Measurements from ENCODE around the gene ENDOU. TPM values are rescaled to one million over a fixed set of nuclear protein-coding genes. Genes with fewer than 3 reads are reported as not detected.

ENDOU gene
- total RNA-seq, 1 experiment from 2014 or later = not detected

DNA sequence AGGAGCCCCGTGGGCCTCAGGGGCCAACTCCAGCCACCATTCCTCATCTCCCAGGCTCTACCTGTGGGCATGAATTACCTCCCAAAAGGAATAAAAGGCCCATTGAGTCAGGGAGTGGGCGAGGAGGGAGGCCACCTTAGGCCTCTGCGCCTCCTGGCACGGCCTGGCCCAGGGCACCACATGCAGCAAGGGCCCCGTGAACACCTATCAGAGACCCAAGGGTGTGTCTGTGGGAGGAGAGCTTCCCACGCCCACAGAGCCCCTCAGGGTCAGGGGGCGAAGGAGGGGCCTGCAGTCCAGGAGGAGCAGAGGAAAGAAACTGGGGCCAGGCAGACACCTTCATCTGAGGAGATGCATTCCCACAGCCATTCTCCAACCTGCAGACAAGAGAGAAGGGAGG is 21.2 kb upstream of the ENDOU start:
- H3K9me3 ChIP-seq (ENCODE audit: control insufficient read depth, insufficient read depth, low read depth, low read length) = no peaks in the 10 kb centered on the region
- H3K4me1 ChIP-seq (ENCODE audit: control insufficient read depth, insufficient read depth, low read length) = no peaks in the 10 kb centered on the region
- no peak for ATAC-seq
- no TSS peak for BruUV-seq (replicated peaks)
- intact Hi-C loops (cut with micrococcal nuclease; ENCODE audit: unreplicated experiment) (no loop called here), in situ Hi-C loops (cut with HindIII; ENCODE audit: low pct_unique_long_range_greater_than_20kb, low sequenced_read_pairs) (no loop called here)
- H3K27ac ChIP-seq (ENCODE audit: low read length) = no peak overlapping the region
- POLR2A ChIA-PET = no interaction called here
- no peaks in the 10 kb centered on the region for H3K27me3 ChIP-seq (ENCODE audit: control insufficient read depth, insufficient read depth, low read length)
- CTCF ChIA-PET = no interaction called here
- H3K36me3 ChIP-seq (ENCODE audit: control insufficient read depth, insufficient read depth, low read length) = no peaks in the 10 kb centered on the region
- H3K4me3 ChIP-seq (ENCODE audit: low read depth in 2 of 2, low read length in 2 of 2) = no peak overlapping the region
- no peak for DNase-seq (ENCODE audit: low read depth, low spot score)
- TF ChIP-seq SIN3A (IDR thresholded peaks at IDR 0.05; ENCODE audit: borderline replicate concordance, insufficient read depth, low read depth, low read length) (no peak), TCF7L2 (IDR thresholded peaks at IDR 0.05; ENCODE audit: low read depth, low read length) (no peak), POLR2AphosphoS5 (IDR thresholded peaks at IDR 0.05; ENCODE audit: low read depth, low read length) (no peak)
- TF ChIP-seq, protein P1, sequence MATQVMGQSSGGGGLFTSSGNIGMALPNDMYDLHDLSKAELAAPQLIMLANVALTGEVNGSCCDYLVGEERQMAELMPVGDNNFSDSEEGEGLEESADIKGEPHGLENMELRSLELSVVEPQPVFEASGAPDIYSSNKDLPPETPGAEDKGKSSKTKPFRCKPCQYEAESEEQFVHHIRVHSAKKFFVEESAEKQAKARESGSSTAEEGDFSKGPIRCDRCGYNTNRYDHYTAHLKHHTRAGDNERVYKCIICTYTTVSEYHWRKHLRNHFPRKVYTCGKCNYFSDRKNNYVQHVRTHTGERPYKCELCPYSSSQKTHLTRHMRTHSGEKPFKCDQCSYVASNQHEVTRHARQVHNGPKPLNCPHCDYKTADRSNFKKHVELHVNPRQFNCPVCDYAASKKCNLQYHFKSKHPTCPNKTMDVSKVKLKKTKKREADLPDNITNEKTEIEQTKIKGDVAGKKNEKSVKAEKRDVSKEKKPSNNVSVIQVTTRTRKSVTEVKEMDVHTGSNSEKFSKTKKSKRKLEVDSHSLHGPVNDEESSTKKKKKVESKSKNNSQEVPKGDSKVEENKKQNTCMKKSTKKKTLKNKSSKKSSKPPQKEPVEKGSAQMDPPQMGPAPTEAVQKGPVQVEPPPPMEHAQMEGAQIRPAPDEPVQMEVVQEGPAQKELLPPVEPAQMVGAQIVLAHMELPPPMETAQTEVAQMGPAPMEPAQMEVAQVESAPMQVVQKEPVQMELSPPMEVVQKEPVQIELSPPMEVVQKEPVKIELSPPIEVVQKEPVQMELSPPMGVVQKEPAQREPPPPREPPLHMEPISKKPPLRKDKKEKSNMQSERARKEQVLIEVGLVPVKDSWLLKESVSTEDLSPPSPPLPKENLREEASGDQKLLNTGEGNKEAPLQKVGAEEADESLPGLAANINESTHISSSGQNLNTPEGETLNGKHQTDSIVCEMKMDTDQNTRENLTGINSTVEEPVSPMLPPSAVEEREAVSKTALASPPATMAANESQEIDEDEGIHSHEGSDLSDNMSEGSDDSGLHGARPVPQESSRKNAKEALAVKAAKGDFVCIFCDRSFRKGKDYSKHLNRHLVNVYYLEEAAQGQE (IDR thresholded peaks at IDR 0.05; ENCODE audit: insufficient read depth in 1 of 2, low read depth in 2 of 2, low read length in 1 of 2) = no peak
- TF ChIP-seq, protein P2, sequence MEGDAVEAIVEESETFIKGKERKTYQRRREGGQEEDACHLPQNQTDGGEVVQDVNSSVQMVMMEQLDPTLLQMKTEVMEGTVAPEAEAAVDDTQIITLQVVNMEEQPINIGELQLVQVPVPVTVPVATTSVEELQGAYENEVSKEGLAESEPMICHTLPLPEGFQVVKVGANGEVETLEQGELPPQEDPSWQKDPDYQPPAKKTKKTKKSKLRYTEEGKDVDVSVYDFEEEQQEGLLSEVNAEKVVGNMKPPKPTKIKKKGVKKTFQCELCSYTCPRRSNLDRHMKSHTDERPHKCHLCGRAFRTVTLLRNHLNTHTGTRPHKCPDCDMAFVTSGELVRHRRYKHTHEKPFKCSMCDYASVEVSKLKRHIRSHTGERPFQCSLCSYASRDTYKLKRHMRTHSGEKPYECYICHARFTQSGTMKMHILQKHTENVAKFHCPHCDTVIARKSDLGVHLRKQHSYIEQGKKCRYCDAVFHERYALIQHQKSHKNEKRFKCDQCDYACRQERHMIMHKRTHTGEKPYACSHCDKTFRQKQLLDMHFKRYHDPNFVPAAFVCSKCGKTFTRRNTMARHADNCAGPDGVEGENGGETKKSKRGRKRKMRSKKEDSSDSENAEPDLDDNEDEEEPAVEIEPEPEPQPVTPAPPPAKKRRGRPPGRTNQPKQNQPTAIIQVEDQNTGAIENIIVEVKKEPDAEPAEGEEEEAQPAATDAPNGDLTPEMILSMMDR (IDR thresholded peaks at IDR 0.05) = no peak

DNA sequence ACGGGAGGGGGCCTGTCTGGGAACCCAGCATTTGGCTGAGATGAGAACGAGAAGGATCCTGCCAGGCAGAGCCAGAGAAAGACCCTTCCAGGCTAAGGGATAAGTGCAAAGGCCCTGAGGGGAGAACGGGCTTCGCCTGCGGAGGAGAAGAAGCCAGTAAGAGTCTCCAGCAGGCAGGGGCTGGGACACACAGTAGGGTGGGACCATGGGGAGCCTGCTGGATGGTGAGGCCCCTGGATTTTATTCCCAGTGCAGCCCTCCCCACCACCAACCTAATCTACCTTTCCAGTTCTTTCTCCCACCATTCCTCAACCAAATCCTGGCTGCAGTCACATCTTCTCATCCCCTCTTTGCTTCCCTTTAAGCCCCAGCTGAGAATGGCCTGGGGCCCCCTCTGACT is 20.8 kb upstream of the ENDOU start:
- BruUV-seq (replicated peaks) = no TSS peak
- no peak overlapping the region for H3K4me3 ChIP-seq (ENCODE audit: low read depth in 2 of 2, low read length in 2 of 2)
- intact Hi-C loops (cut with micrococcal nuclease; ENCODE audit: unreplicated experiment) (no loop called here), in situ Hi-C loops (cut with HindIII; ENCODE audit: low pct_unique_long_range_greater_than_20kb, low sequenced_read_pairs) (no loop called here)
- no peak overlapping the region for H3K27ac ChIP-seq (ENCODE audit: low read length)
- no peaks in the 10 kb centered on the region; the same call in 1 of the 2 replicates for H3K4me1 ChIP-seq (ENCODE audit: control insufficient read depth, insufficient read depth, low read length)
- H3K27me3 ChIP-seq (ENCODE audit: control insufficient read depth, insufficient read depth, low read length) = no peaks in the 10 kb centered on the region
- H3K36me3 ChIP-seq (ENCODE audit: control insufficient read depth, insufficient read depth, low read length) = no peaks in the 10 kb centered on the region
- POLR2A ChIA-PET = no interaction called here
- CTCF ChIA-PET = no interaction called here
- no peaks in the 10 kb centered on the region for H3K9me3 ChIP-seq (ENCODE audit: control insufficient read depth, insufficient read depth, low read depth, low read length)
- DNase-seq (ENCODE audit: low read depth, low spot score) = no peak
- ATAC-seq = no peak
- TF ChIP-seq SIN3A (IDR thresholded peaks at IDR 0.05; ENCODE audit: borderline replicate concordance, insufficient read depth, low read depth, low read length) (no peak), POLR2AphosphoS5 (IDR thresholded peaks at IDR 0.05; ENCODE audit: low read depth, low read length) (no peak), TCF7L2 (IDR thresholded peaks at IDR 0.05; ENCODE audit: low read depth, low read length) (no peak)
- TF ChIP-seq, protein P1 (IDR thresholded peaks at IDR 0.05; ENCODE audit: insufficient read depth in 1 of 2, low read depth in 2 of 2, low read length in 1 of 2) = no peak
- TF ChIP-seq, protein P2 (IDR thresholded peaks at IDR 0.05) = no peak
